Activated T-cell treated with anti-CD3 and anti-CD28 coated beads, Interleukin-2, amount 50 U/mL, for 72 hours (primary cell): ENCODE results near the gene SEPSECS. TPM values are rescaled to one million over a fixed set of nuclear protein-coding genes. Genes with fewer than 3 reads are reported as not detected.
A peak's percentile ranks its signal among the peaks of the same experiment; 100 is the strongest.

Experiments used
- ATAC-seq, 2 donors: fragments of 150-1000 bp; cut with Tn5 transposase; replicated peaks in 1 of 2; 2 replicates each; pipeline ENCODE4 v1.10.0; 2021; ENCODE audit warnings: moderate library complexity in 2 of 2, mild to moderate bottlenecking in 1 of 2
- DNase-seq, 2 donors: peaks; one replicate each; pipeline ENCODE4 v3.0.0; 2021 to 2022; ENCODE audit warnings: mixed read lengths in 1 of 2
- H3K27ac Mint-ChIP-seq: one replicate; pipeline ENCODE4 v1.8.0; 2022; ENCODE audit warnings: mild to moderate bottlenecking, moderate library complexity, mixed read lengths
- H3K27me3 Mint-ChIP-seq: one replicate; pipeline ENCODE4 v1.8.0; 2022; ENCODE audit warnings: low read depth, mixed read lengths
- H3K36me3 Mint-ChIP-seq, 2 donors: one replicate each; pipeline ENCODE4 v1.8.0; 2022; ENCODE audit warnings: mixed read lengths in 2 of 2, mild to moderate bottlenecking in 1 of 2; ENCODE audit not compliant: insufficient read depth in 2 of 2
- H3K4me1 Mint-ChIP-seq: one replicate; pipeline ENCODE4 v1.8.0; 2022; ENCODE audit warnings: low read depth, mixed read lengths
- H3K4me3 Mint-ChIP-seq, 2 donors: one replicate each; pipeline ENCODE4 v1.8.0; 2022; ENCODE audit warnings: mild to moderate bottlenecking in 2 of 2, mixed read lengths in 2 of 2, moderate library complexity in 2 of 2
- H3K9me3 Mint-ChIP-seq, 2 donors: one replicate each; pipeline ENCODE4 v1.8.0; 2022; ENCODE audit warnings: mixed read lengths in 2 of 2
- total RNA-seq, 2 donors: library from RNA; stranded (reverse); gene quantifications; one replicate each; pipeline ENCODE4 v1.2.3, GENCODE V29; 2022

The SEPSECS gene
- total RNA-seq, 2 donors from 2014 or later: 21.6 to 27.9 TPM

DNA sequence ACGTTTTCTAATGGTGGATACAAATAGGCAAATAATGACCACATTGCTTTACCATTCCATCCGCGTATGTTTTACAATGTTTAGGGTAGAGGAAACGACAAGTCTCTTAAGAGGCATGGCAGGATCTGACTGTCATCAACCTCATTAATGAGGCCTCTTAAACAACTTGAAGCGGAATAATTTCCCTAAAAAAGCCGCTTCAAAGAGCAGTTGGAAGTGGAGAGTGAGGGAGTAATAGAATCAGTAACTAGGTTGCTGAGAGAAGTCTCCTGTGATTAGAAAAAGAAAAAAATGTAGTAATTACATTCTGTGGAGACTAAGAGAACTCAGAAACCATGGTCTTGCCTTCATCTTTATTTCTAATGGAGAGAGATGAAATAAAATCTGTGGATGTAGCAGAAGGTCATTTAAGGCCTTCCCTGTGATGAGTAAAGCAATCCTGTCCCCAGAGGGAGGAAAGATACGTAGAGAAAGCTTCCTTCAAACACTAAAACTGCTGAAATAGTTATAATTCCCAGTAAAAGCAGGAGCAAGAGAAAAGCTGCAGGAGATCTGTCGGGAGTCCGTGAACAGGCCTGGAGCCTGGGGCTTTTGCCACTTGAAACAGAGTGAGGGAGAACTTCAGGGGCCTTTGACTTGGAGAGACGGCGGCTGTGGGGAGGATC lies 11.1 kb upstream of the SEPSECS start:
- no peaks in the 10 kb centered on the region for H3K9me3 Mint-ChIP-seq
- H3K4me3 Mint-ChIP-seq: no peak overlapping the region
- H3K36me3 Mint-ChIP-seq: peaks cover 0 to 10% of the 10 kb centered on the region in 2 donors
- peaks cover 9% of the 10 kb centered on the region for H3K4me1 Mint-ChIP-seq
- H3K27me3 Mint-ChIP-seq: no peaks in the 10 kb centered on the region
- ATAC-seq (no peak), DNase-seq (no peak)
- no peak overlapping the region for H3K27ac Mint-ChIP-seq

DNA sequence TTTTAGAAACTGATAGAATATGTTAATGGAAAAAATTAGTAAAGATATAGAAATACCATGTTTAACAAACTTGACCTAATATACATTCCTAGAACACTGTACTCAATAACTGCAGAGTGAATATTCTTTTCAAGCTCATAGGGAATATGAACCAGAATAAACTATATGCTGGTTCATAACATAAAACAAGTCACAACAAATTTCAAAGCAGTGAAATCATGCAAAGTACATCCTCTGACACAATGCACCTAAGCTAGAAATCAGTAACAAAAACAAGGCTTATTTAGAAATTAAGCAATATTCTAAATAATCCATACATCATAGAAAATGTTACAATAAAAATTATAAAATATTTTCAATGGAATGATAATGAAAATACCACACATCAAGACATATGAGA lies 9.2 kb upstream of the SEPSECS start:
- Mint-ChIP-seq H3K4me1 (peaks cover 9% of the 10 kb centered on the region), H3K4me3 (no peak overlapping the region), H3K36me3 (peaks cover 3 to 17% of the 10 kb centered on the region in 2 donors), H3K9me3 (no peaks in the 10 kb centered on the region), H3K27me3 (no peaks in the 10 kb centered on the region), H3K27ac (no peak overlapping the region)
- ATAC-seq (no peak), DNase-seq (no peak)

DNA sequence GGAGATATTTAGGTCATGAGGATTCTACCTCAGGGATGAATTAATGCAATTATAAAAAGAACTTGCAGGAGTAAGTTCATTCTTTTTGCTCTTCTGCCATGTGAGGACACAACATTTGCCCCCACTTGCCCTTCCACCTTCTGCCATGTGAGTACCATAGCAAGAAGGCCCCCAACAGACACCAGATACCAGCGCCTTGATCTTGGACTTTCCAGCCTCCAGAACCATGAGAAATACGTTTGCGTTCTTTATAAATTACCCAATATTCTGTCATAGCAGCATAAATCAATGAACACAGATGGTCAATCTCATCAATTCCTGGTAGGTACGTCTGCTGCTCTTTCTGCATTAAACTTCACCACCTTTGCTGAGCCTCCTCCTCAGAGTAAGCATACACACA lies 5.7 kb upstream of the SEPSECS start:
- Mint-ChIP-seq H3K36me3 (peaks cover 3 to 17% of the 10 kb centered on the region in 2 donors), H3K27me3 (no peaks in the 10 kb centered on the region), H3K27ac (no peak overlapping the region), H3K4me1 (peaks cover 25% of the 10 kb centered on the region), H3K9me3 (no peaks in the 10 kb centered on the region), H3K4me3 (no peak overlapping the region)
- ATAC-seq (no peak), DNase-seq (no peak)

DNA sequence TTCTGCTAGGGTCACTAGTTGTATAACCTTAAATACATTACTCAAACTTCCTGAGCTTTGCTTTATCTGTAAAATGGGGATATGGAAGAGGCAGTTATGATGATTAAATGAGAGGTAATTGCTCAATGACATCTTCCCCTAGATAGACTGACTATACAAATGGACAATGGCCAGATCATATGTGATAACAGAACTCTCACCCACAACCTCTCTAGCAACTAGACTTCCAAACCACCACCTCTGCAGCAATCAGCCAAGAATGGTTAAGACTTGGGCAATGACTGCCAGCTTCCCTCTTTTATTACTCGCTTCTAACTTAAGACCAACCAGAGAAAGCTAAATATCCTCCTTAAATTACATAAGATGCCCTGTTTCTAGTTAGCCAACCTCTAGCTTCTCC lies 2.9 kb upstream of the SEPSECS start:
- ATAC-seq (no peak), DNase-seq (no peak)
- no peak overlapping the region for H3K27ac Mint-ChIP-seq
- H3K36me3 Mint-ChIP-seq: peaks cover 8 to 17% of the 10 kb centered on the region in 2 donors
- H3K9me3 Mint-ChIP-seq: no peaks in the 10 kb centered on the region
- no peaks in the 10 kb centered on the region for H3K27me3 Mint-ChIP-seq
- no peak overlapping the region for H3K4me3 Mint-ChIP-seq
- H3K4me1 Mint-ChIP-seq: peaks cover 39% of the 10 kb centered on the region

DNA sequence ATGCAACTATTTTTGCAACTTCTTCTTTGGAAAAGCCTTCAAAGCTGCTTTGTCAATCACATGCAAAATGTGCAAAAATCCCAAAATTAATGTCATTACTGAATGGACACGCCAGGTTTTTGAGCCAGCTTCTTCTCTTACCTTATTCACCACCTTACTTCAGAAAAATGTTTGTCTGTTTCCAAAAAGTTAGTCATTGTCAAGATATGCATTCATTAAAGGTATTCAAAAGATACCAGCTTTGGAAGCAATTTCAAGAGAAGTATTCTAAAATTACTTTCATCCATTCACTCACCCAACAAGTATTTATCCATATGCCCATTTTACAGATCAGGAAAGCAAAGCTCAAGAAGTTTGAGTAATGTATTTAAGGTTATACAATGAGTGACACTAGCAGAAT lies 2.3 kb upstream of the SEPSECS start:
- Mint-ChIP-seq H3K27me3 (no peaks in the 10 kb centered on the region), H3K9me3 (no peaks in the 10 kb centered on the region), H3K4me1 (peaks cover 43% of the 10 kb centered on the region), H3K27ac (no peak overlapping the region), H3K36me3 (peaks cover 8 to 15% of the 10 kb centered on the region in 2 donors), H3K4me3 (peak overlapping the region in 1 of 2 donors; percentile 30)
- ATAC-seq: no peak
- no peak for DNase-seq

DNA sequence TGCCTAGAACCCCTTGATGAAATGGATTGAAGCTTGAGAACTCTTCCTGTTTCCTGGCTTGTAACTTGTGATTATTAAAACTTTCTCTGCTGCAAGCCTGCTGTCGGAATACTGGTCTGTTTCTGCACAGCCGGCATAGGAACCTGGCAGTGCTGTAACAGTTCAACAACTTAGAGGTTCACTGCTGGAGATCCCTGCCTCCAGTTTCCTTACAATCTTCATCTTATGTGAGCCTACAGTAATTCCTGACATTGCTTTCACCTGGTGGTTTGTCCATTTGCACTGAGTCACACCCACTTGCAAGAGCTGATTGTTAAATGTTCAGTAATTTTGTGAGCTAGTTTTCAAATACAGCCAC lies 1.3 kb upstream of the SEPSECS start:
- Mint-ChIP-seq H3K36me3 (peaks cover 8 to 16% of the 10 kb centered on the region in 2 donors), H3K9me3 (no peaks in the 10 kb centered on the region), H3K4me1 (peaks cover 43% of the 10 kb centered on the region), H3K27ac (peak overlapping the region; percentile 68), H3K4me3 (peak overlapping the region; percentile 80 to 92), H3K27me3 (no peaks in the 10 kb centered on the region)
- DNase-seq: no peak
- no peak for ATAC-seq

DNA sequence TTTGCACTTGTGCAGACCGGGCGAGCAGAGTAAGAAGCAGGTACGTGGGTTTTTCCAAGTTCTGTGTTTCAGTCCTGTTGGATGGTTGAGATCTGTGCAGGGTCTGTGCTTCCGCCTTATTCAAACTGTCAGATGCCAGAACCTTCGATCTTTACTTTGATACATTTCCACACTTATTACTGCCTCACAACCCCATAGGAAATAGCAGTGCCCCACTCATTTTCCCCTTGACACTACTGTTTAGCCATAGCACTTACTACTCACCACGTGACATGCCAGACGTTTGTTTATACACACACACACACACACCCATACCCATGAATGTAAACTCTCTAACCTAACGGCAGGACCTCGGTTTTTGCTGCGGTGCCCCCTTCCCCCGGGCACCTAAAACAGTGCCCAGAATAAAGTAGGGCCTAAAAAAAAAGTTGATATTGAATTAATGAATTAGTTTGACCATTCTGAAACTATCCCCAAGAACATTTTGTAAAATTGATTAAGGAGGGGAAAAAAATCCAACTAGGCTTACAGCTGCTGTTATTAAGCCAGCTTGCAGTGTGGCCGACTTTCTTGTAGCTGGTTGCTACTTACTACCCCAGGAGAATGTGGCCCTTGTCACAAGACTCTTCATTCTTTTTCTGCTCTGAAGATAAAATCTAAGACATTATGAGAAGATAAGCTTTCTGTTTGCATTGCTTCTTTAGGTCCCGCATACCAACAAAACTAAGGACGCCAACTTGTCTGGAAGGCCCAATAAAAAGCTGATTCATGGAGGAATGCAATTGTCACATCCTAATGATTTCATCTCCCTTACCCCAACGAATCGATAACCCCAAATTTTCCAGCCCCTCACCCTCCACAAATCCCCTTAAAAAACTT lies 704 bp upstream of the SEPSECS start:
- peak; percentile 36 to 43 for ATAC-seq
- DNase-seq: peak in 1 of 2 donors; percentile 19
- Mint-ChIP-seq H3K27me3 (no peaks in the 10 kb centered on the region), H3K4me1 (peaks cover 43% of the 10 kb centered on the region), H3K4me3 (peak overlapping the region; percentile 80 to 92), H3K9me3 (no peaks in the 10 kb centered on the region), H3K27ac (peak overlapping the region; percentile 68), H3K36me3 (peaks cover 6 to 11% of the 10 kb centered on the region in 2 donors)

DNA sequence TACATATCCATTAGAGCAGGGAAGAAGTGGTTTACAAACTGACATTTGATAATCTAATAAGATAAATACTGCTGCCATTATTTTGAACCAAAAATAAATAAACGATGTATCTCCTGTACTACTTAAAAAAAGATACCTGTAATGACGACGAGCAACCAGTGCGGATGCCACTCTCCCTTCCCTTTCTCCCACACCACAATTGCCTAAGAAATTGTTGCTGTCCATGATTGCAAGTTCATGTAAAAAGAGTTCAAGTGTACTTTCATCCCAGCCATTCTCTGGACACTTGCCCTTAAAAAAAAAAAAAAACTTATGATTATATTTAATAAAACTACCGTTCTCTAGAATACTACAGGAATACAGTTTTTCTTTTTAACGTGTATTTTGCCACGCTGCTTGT lies 1.4 kb downstream of the SEPSECS start:
- Mint-ChIP-seq H3K4me1 (peaks cover 40% of the 10 kb centered on the region), H3K4me3 (peak overlapping the region; percentile 80 to 92), H3K27ac (peak overlapping the region; percentile 99), H3K36me3 (peaks cover 6 to 13% of the 10 kb centered on the region in 2 donors), H3K9me3 (no peaks in the 10 kb centered on the region), H3K27me3 (no peaks in the 10 kb centered on the region)
- ATAC-seq (no peak), DNase-seq (no peak)

DNA sequence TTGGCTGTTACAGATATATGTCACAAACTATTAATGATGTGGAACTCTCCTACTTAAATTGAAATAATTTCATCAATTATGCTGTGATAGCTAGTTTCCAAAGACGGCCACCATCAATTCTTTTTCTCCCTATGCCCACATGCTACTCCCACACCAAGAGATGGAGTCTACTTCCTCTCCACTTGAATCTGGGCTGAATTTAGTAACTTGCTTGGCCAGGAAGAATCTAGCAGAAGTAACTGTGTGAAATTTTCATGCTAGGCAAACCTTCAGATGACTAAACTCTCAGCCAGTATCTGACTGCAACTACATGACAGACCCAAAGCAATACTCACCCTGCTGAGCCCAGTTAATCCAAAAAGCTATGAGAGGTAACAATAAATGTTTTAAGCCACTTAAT lies 3.2 kb downstream of the SEPSECS start:
- Mint-ChIP-seq H3K36me3 (peaks cover 6 to 16% of the 10 kb centered on the region in 2 donors), H3K4me3 (no peak overlapping the region), H3K27ac (no peak overlapping the region), H3K4me1 (peaks cover 28% of the 10 kb centered on the region), H3K9me3 (no peaks in the 10 kb centered on the region), H3K27me3 (no peaks in the 10 kb centered on the region)
- DNase-seq (no peak), ATAC-seq (no peak)

DNA sequence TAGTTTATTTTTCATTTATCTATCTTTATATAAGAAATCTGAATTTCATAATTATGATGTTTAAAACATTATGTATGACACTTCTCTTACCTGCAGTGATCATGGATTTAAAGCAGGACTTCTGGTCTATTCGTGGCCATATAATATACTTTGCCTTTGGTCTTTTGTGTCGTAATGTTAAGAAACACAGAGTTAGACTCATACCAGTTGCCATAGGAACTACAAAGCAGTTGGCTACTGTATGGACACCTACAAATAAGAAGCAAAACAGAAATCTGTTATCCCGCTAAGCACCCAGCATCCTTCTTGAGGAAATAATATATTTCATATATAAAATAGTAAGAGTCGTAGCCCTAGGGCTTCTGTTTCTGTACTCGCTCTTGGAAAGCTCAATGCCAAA lies 4.3 kb downstream of the SEPSECS start:
- H3K9me3 Mint-ChIP-seq: no peaks in the 10 kb centered on the region

DNA sequence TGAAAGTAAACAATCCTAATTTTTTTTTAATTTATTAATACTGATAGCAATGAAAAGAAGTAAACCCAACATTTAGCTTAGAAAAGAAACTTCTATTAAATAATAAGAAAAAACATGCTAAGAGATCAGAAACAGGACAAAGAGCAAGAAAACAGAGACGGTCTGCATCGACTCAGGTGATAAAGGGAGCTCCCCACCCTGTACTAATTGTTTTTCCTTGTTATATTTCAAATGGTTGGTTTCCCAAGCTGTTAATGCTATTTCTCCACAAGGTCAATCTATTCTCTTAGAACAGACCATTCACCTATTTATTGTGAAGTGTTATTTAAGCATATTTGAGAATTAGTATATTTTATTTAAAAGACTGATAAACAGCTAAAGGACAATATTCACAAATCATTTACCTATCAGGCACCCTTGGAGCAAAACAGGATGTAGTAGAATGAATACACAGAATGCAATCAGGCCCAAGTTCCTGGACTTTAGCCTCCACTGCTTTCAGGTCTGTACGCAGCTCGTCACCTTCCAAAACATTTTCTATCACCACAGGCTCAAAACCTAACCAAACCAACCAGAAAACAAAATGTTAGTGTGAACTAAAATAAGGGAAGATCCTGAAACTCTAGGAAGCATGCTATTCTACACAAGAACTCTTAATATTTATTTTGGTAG lies 5.5 kb downstream of the SEPSECS start:
- Mint-ChIP-seq H3K36me3 (peaks cover 5 to 16% of the 10 kb centered on the region in 2 donors), H3K27ac (no peak overlapping the region), H3K4me1 (peaks cover 18% of the 10 kb centered on the region), H3K4me3 (no peak overlapping the region), H3K9me3 (no peaks in the 10 kb centered on the region), H3K27me3 (no peaks in the 10 kb centered on the region)
- no peak for DNase-seq
- no peak for ATAC-seq

More for the DNA sequence above, 4.3 kb downstream of the SEPSECS start:
- Mint-ChIP-seq H3K4me1 (peaks cover 18% of the 10 kb centered on the region), H3K4me3 (no peak overlapping the region), H3K27ac (no peak overlapping the region), H3K27me3 (no peaks in the 10 kb centered on the region), H3K36me3 (peaks cover 6 to 14% of the 10 kb centered on the region in 2 donors)
- no peak for ATAC-seq
- no peak for DNase-seq

DNA sequence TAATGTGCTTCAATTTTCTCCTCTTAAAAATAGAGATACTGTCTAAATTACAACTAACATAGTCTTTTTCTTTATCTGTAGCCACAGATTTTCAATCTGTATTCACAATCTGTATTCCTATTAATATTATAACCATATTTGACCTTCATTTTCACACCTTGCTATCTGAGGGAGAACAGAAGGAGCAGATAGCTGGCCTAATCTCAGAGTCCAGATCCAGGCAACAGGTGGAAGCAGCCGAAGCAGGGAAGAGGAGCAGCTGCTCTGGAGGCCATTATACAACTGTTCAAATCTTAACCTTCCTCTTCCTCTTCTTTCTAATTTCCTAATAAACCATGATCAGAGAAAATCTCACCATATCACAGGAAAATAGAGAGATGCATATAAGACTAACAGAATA lies 14.2 kb downstream of the SEPSECS start:
- peaks cover 4 to 7% of the 10 kb centered on the region in 2 donors for H3K36me3 Mint-ChIP-seq
- H3K4me1 Mint-ChIP-seq: no peaks in the 10 kb centered on the region
- H3K4me3 Mint-ChIP-seq: no peak overlapping the region

DNA sequence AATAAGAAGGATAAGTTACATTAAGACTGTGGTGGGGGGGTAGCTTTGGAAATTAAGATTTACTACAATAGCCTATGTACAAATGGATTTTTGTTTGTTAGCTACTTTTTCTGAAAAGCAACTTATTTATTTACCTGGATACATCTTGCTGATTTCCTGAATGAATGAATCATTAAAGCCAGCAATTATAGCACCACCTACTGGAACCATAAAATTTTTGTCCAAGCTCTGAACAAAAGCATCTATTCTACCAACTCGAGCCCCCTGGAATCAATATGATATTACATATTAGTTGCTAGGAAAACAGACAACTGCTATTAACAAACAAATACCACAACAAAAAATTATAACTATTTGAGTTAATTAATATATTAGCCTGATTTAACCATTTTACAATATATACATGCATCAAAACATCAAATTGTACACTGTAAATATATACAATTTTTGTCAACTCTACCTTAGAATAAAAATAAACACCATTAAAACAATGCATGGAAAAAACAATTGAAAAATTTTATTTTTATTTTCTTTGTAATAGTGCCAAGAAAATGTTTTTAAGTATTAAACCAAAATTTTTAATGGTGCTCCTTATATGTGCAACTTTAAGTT lies 15.3 kb downstream of the SEPSECS start:
- H3K4me3 Mint-ChIP-seq: no peak overlapping the region
- H3K27me3 Mint-ChIP-seq: no peaks in the 10 kb centered on the region
- H3K9me3 Mint-ChIP-seq: no peaks in the 10 kb centered on the region
- H3K36me3 Mint-ChIP-seq: peaks cover 2 to 4% of the 10 kb centered on the region in 2 donors
- no peak for ATAC-seq
- H3K4me1 Mint-ChIP-seq: no peaks in the 10 kb centered on the region
- no peak for DNase-seq
- no peak overlapping the region for H3K27ac Mint-ChIP-seq

More for the DNA sequence above, 14.2 kb downstream of the SEPSECS start:
- DNase-seq: no peak
- Mint-ChIP-seq H3K27me3 (no peaks in the 10 kb centered on the region), H3K27ac (no peak overlapping the region), H3K9me3 (no peaks in the 10 kb centered on the region)
- ATAC-seq: no peak
